HEK293 (cell line): Measurements from ENCODE around the gene OR52I1.

Experiments
- CTCF ChIP-seq: fragments of 450-650 bp; formaldehyde crosslinking; IDR thresholded peaks from 2 replicates; pipeline ENCODE4 v1.5.1; 2016; ENCODE audit warnings: missing biosample characterization, missing genetic modification characterization
- HOXA7 ChIP-seq: sonication (generic); formaldehyde crosslinking; IDR thresholded peaks from 2 replicates; pipeline ENCODE4 v1.8.1; 2022; ENCODE audit warnings: missing genetic modification reagents, borderline replicate concordance
- TF ChIP-seq, protein P1 (sequence below): fragments of 450-650 bp; formaldehyde crosslinking; optimal IDR thresholded peaks from 2 replicates; pipeline ENCODE3; 2016; ENCODE audit warnings: missing biosample characterization, mild to moderate bottlenecking, missing genetic modification characterization

- TF ChIP-seq HOXA7 (CRISPR knock-in tag) (no peak), CTCF (tag by site-specific recombination) (no peak)
- TF ChIP-seq, protein P1, sequence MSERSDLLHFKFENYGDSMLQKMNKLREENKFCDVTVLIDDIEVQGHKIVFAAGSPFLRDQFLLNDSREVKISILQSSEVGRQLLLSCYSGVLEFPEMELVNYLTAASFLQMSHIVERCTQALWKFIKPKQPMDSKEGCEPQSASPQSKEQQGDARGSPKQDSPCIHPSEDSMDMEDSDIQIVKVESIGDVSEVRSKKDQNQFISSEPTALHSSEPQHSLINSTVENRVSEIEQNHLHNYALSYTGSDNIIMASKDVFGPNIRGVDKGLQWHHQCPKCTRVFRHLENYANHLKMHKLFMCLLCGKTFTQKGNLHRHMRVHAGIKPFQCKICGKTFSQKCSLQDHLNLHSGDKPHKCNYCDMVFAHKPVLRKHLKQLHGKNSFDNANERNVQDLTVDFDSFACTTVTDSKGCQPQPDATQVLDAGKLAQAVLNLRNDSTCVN, result no peak
These were observed 13.3 kb downstream of the OR52I1 start for GRCh38 chr11:4607096-4607495.
